Fibroblast of the aortic adventitia (primary cell): ENCODE data around the gene CUEDC2. TPM values are rescaled to one million over a fixed set of nuclear protein-coding genes. Genes with fewer than 3 reads are reported as not detected.

Experiments used
- DNase-seq: peaks from one replicate; pipeline ENCODE4 v3.0.0-alpha.2; 2010; ENCODE audit warnings: low read depth
- H3K4me3 ChIP-seq: 2 replicates; pipeline ENCODE4 v1.5.1; 2011; ENCODE audit warnings: low read depth, mild to moderate bottlenecking, control low read depth, low read length, moderate library complexity
- total RNA-seq: library from RNA; depleted of rRNA; stranded (reverse); fragments of >200 nt; gene quantifications from 2 replicates; pipeline ENCODE4 v1.2.3, GENCODE V29; 2012; ENCODE audit warnings: low replicate concordance
- TF ChIP-seq, protein P1 (sequence below): IDR thresholded peaks from 2 replicates; pipeline ENCODE4 v1.5.1; 2011; ENCODE audit warnings: mild to moderate bottlenecking, low read length, control low read depth, inconsistent platforms; ENCODE audit not compliant: insufficient read depth

CUEDC2 gene
- total RNA-seq, 1 donor: 40.9 TPM

DNA sequence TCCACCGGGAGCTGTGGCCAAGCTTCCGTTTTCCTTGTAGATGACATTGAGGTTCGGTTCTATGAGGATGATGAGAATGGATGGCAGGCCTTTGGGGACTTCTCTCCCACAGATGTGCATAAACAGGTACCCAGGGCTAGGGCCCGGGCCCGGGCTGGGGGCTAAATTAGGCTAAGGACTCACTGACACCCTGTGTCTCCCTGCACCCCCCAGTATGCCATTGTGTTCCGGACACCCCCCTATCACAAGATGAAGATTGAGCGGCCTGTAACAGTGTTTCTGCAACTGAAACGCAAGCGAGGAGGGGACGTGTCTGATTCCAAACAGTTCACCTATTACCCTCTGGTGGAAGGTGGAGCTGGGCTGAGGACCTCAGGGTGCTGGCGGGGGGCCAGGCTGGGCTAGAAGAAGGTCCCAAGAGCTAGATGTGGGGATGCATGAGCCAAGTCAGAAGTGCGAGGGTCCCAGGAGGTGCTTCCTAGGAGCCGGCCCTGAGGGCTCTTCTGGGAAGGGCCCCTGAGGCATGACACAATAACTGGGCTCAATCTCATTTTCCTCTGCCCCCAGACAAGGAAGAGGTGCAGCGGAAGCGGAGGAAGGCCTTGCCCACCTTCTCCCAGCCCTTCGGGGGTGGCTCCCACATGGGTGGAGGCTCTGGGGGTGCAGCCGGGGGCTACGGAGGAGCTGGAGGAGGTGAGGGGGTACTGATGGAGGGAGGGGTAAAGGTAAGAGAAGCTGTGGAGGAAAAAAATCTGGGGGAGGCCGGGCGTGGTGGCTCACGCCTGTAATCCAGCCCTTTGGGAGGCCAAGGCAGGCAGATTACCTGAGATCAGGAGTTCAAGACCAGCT lies 34.0 kb downstream of the CUEDC2 start:
- TF ChIP-seq, protein P1, sequence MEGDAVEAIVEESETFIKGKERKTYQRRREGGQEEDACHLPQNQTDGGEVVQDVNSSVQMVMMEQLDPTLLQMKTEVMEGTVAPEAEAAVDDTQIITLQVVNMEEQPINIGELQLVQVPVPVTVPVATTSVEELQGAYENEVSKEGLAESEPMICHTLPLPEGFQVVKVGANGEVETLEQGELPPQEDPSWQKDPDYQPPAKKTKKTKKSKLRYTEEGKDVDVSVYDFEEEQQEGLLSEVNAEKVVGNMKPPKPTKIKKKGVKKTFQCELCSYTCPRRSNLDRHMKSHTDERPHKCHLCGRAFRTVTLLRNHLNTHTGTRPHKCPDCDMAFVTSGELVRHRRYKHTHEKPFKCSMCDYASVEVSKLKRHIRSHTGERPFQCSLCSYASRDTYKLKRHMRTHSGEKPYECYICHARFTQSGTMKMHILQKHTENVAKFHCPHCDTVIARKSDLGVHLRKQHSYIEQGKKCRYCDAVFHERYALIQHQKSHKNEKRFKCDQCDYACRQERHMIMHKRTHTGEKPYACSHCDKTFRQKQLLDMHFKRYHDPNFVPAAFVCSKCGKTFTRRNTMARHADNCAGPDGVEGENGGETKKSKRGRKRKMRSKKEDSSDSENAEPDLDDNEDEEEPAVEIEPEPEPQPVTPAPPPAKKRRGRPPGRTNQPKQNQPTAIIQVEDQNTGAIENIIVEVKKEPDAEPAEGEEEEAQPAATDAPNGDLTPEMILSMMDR: no peak
- no peak for DNase-seq
- no peak overlapping the region for H3K4me3 ChIP-seq

DNA sequence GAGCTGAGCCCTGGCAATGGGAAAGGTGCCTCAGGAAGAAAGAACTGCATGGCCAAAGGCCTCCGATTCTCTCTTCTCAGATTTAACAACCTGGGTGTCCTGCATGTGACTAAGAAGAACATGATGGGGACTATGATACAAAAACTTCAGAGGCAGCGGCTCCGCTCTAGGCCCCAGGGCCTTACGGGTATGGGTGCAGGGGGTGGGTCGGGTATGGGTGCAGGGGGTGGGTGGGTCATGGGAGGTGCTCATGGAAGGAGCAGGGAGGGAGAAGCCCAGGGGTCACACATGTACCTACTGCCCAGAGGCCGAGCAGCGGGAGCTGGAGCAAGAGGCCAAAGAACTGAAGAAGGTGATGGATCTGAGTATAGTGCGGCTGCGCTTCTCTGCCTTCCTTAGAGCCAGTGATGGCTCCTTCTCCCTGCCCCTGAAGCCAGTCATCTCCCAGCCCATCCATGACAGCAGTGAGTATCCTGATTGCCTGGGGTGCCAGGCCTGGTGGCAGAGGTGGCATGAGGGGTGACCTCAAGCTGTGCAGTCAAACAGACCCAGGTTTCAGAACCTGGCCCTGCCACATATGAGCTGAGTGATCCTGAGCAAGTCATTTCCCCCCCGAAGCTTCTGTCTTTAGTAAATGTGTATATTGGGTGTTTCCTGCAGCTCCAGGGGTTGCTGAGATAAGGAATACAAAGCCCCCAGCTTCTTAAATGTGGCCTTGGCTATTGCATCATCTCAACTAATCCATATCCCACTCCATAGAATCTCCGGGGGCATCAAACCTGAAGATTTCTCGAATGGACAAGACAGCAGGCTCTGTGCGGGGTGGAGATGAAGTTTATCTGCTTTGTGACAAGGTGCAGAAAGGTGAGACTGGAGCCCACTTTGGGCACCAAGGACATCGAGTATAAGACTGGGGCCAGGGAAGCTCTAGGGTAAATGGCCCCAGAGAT lies 34.9 kb downstream of the CUEDC2 start:
- TF ChIP-seq, protein P1: no peak
- DNase-seq: no peak
- H3K4me3 ChIP-seq: no peak overlapping the region

DNA sequence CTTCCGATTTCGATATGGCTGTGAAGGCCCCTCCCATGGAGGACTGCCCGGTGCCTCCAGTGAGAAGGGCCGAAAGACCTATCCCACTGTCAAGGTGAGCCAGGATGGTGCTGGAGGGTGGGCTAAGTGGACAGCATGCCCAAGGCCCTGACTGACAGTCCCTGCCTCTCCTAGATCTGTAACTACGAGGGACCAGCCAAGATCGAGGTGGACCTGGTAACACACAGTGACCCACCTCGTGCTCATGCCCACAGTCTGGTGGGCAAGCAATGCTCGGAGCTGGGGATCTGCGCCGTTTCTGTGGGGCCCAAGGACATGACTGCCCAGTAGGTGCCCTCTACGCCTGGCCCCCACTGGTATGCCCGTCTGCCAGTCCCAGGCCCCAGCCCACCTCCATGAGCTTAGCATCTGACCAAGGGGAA lies 35.6 kb downstream of the CUEDC2 start:
- no peak for DNase-seq
- TF ChIP-seq, protein P1: no peak
- H3K4me3 ChIP-seq: peak overlapping the region; percentile 85

DNA sequence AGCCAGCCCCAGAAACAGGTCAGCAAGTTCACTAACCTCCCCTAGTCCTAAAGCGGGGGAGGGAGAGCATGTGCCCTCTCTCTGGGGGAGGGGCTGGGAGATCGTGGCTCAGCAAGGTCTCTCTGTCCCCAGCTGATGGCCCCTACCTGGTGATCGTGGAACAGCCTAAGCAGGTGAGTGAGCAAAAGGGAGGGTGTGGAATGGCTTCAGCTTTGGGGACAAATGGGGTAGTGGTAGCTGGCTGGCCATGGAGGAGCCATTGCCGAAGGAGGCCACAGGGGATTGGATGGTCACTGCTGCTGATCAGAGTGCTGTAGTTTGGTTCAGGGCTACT lies 36.1 kb downstream of the CUEDC2 start:
- no peak for DNase-seq
- H3K4me3 ChIP-seq: peak overlapping the region; percentile 85
- TF ChIP-seq, protein P1: no peak

DNA sequence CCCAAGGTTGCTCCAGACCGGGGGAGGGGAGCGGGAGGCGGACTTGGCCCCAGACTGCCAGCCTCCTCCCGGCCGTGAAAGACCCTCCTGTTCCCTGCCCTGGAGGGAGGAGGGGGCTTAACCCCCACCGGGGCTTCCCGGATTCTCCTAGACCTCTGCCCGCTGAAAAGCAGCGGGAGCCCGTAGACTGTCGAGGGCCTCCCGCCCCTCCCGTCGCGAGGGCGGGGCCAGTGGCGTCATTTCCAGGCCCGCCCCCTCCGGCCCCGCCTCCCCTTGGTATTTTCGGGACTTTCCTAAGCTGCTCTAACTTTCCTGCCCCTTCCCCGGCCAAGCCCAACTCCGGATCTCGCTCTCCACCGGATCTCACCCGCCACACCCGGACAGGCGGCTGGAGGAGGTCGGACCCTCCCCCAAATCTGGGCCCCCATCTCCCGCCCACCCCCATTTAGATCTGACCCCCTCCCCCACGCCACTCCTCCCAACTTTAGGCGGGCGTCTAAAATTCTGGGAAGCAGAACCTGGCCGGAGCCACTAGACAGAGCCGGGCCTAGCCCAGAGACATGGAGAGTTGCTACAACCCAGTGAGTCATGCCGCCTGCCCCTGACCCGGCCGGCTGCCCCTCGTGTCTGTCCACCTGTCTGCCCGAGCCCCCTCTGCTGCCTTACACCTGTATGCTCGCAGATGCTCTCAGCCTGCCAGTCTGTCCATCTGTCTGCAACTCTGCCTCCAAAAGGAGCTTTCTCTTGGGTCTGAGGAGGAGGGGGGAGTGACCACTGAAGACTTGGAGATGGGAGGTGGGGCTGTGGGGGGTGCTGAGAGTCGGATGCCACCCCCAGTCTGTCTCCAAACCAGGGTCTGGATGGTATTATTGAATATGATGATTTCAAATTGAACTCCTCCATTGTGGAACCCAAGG lies 36.7 kb downstream of the CUEDC2 start, which contains the start of gene NFKB2:
Gene NFKB2, plus strand, starts transcription at position 306 of the 917 bp plus-strand sequence. Its CDS starts 255 bp downstream, at position 561.
- peak; percentile 87 for DNase-seq
- H3K4me3 ChIP-seq: peak within 1 kb of the TSS; percentile 85
- TF ChIP-seq, protein P1: no peak

DNA sequence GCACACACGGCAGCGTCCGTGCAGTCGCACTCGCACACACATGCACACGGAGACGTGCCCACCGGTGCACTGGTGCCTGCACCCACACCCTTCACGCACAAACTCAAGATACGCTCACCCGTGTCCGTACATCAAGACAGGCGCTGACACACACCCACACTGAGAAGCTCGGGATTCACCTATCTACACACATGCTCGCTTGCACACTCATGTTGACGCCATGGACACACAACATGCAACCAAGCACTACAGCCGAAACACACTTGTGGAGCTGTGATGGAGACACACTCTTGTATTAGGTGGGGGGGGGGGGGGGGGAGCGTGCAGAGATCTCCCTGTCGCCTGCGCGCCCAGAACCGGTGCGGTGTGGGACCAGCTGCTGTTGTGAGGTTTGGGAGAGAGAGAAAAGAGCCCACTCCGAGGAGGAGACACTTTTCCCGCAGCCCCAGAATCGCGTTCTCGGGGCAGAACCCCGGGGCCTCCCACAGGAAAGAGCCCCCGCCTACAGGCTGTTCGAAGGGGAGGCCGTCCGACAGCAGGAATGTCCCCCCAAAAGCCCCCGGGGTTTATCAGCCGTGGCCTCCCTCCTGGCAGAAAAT lies 37.5 kb downstream of the CUEDC2 start:
- H3K4me3 ChIP-seq: peak overlapping the region; percentile 85
- peak; percentile 47 for DNase-seq
- TF ChIP-seq, protein P1: no peak
